COR-L47 (cell line): Measurements from ENCODE around the gene CDH4.

ENCODE experiments used
- DNase-seq: peaks from one replicate; lab custom pipeline; 2025; lab: John Stamatoyannopoulos, UW

The CDH4 gene

GRCh38 chr20:61866165-61866564 is 614.1 kb downstream of the CDH4 start:
- no peak for DNase-seq

- DNase-seq: no peak
These were observed 615.9 kb downstream of the CDH4 start for GRCh38 chr20:61868006-61868405.

GRCh38 chr20:61868466-61869090 is 616.5 kb downstream of the CDH4 start:
- no peak for DNase-seq

- no peak for DNase-seq
These were observed 617.9 kb downstream of the CDH4 start for GRCh38 chr20:61869750-61870507.

GRCh38 chr20:61871160-61871559 is 619.1 kb downstream of the CDH4 start:
- no peak for DNase-seq

- DNase-seq: no peak
These were observed 619.9 kb downstream of the CDH4 start for GRCh38 chr20:61871913-61872312.

- no peak for DNase-seq
These were observed 620.4 kb downstream of the CDH4 start for GRCh38 chr20:61872371-61872900.

- no peak for DNase-seq
These were observed 621.8 kb downstream of the CDH4 start for GRCh38 chr20:61873651-61874420.

GRCh38 chr20:61874421-61875068 is 622.5 kb downstream of the CDH4 start:
- peak; percentile 45 for DNase-seq

GRCh38 chr20:61875221-61875885 is 623.3 kb downstream of the CDH4 start:
- no peak for DNase-seq

GRCh38 chr20:61875996-61876395 is 623.9 kb downstream of the CDH4 start:
- DNase-seq: no peak

- no peak for DNase-seq
These were observed 625.1 kb downstream of the CDH4 start for GRCh38 chr20:61876952-61877728.

GRCh38 chr20:61877776-61878477 is 625.9 kb downstream of the CDH4 start:
- no peak for DNase-seq

GRCh38 chr20:61878478-61879302 is 626.6 kb downstream of the CDH4 start:
- no peak for DNase-seq

GRCh38 chr20:61879303-61879620 is 627.2 kb downstream of the CDH4 start:
- DNase-seq: no peak

GRCh38 chr20:61879694-61880093 is 627.6 kb downstream of the CDH4 start:
- DNase-seq: no peak

- DNase-seq: no peak
These were observed 628.6 kb downstream of the CDH4 start for GRCh38 chr20:61880706-61881105.

- DNase-seq: no peak
These were observed 629.4 kb downstream of the CDH4 start for GRCh38 chr20:61881416-61881815.

- no peak for DNase-seq
These were observed 629.8 kb downstream of the CDH4 start for GRCh38 chr20:61881861-61882260.
